ENCODE data around the gene LYRM9. TPM values are rescaled to one million over a fixed set of nuclear protein-coding genes. Genes with fewer than 3 reads are reported as not detected.
"Not testable (repeated sequence)": the region's sequence is repeated elsewhere in the genome, so short reads cannot be mapped to it uniquely, and the experiment has no call there.

Gene LYRM9
- total RNA-seq, 2 donors from 2014 or later: 9.1 to 11.6 TPM

DNA sequence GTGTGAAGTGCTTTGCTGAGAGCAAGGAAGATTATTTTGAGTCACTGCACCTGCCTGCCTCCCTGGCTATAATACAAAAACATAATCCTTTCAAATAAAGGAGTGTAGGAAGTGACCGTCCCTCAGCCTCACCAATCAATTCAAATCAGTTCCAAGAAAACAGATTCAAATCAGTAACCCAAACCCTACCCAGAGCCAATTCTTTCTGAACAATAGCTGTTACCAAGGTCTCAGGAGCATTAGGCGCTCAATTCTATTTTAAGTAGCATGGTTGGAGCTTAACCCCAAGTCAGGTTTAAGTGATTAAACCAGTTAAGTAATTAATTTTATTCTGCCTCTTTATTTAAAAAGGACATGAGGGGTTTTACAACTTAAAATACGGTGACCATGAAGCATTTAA lies 54.6 kb downstream of the LYRM9 start:
- not testable (repeated sequence) for DNase-seq; H3K36me3 Mint-ChIP-seq (ENCODE audit: low read depth); H3K4me3 Mint-ChIP-seq; H3K27me3 Mint-ChIP-seq; H3K9me3 ChIP-seq (ENCODE audit: control insufficient read depth, low read length, poor library complexity, severe bottlenecking); H3K4me1 Mint-ChIP-seq; ATAC-seq; H3K27ac Mint-ChIP-seq

DNA sequence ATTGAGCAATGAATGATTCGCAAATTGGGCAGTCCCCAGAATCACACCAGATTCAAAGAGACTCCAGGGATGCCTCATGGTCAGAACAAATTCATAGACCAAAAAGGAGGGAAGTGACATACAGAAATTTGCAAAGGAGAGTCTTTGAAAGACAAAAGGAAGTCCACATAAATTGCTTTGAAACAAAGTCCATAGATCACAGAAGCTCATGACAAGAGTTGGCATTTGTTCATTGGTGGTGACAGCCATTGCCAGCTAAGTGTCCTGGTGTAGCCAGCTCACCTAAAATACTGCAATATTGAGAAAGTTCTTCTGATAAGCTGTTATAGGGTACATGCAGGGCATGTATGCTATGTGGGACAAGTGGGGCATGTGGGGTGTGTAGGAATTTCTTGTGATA lies 55.4 kb downstream of the LYRM9 start:
- not testable (repeated sequence) for H3K9me3 ChIP-seq (ENCODE audit: control insufficient read depth, low read length, poor library complexity, severe bottlenecking); ATAC-seq; DNase-seq; H3K36me3 Mint-ChIP-seq (ENCODE audit: low read depth); H3K27ac Mint-ChIP-seq; H3K27me3 Mint-ChIP-seq; H3K4me1 Mint-ChIP-seq; H3K4me3 Mint-ChIP-seq

DNA sequence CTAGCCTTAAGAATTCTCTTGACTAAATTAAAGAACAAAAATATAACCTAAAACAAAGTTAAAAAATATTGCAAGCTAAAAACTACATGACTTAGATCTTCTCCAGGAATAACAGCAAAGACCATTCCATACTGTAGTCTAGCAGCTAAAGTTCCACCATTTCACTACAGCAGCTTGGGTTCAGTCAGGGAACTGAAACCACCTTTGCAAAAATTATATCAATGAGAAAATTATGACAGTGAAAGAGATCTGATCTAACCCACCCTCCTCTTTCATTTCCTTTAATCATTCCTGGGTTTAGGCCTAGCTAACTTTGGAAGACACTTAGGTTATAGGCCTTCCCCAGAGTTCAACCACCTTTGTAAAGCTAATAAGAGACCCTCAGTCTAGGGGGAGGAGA lies 56.5 kb downstream of the LYRM9 start:
- no peak overlapping the region for H3K27ac Mint-ChIP-seq
- no peaks in the 10 kb centered on the region for H3K9me3 ChIP-seq (ENCODE audit: control insufficient read depth, low read length, poor library complexity, severe bottlenecking)
- no peaks in the 10 kb centered on the region for H3K36me3 Mint-ChIP-seq (ENCODE audit: low read depth)
- DNase-seq: no peak
- ATAC-seq: no peak
- no peaks in the 10 kb centered on the region for H3K4me1 Mint-ChIP-seq
- no peak overlapping the region for H3K4me3 Mint-ChIP-seq
- H3K27me3 Mint-ChIP-seq: no peaks in the 10 kb centered on the region

DNA sequence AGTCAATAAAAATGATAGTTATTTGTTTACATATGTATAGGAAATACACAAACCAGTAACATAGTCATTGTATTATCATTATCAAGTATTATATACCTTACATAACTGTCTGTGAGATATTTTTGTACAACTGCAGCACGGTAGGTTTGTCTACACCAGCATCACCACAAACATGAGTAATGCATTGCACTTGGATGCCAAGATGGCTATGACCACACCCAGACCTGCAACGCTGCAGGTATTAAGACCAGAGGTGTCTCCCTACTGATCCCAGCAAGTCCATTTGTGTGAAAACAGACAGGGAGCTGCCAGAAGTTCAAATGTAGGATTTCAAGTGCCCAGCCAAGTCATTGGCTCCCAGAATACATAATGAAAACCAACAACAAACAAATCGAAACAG lies 58.6 kb downstream of the LYRM9 start:
- Mint-ChIP-seq H3K27me3 (no peaks in the 10 kb centered on the region), H3K36me3 (ENCODE audit: low read depth) (no peaks in the 10 kb centered on the region), H3K4me3 (no peak overlapping the region), H3K4me1 (no peaks in the 10 kb centered on the region), H3K27ac (no peak overlapping the region)
- DNase-seq: no peak
- H3K9me3 ChIP-seq (ENCODE audit: control insufficient read depth, low read length, poor library complexity, severe bottlenecking): no peaks in the 10 kb centered on the region
- ATAC-seq: no peak

DNA sequence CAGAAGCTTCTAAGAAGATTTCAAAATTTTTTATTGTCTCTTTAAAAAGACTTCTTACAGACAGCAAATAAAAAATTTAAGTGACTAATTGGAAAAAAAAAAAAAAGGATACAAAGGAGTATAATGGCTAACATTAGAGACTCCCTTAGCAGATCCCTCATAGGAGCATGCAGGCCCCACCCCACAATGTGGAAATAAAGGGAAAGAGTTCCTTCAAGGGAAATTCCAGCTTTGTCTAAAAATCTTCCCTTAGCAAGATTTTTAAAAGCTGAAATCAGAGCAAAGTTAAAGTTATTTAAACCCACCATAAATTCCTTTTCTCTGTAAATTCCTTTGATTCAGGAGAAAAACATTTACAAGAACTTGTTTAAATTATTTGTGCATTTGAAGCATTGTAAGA lies 60.3 kb downstream of the LYRM9 start:
- H3K27ac Mint-ChIP-seq: no peak overlapping the region
- DNase-seq: no peak

DNA sequence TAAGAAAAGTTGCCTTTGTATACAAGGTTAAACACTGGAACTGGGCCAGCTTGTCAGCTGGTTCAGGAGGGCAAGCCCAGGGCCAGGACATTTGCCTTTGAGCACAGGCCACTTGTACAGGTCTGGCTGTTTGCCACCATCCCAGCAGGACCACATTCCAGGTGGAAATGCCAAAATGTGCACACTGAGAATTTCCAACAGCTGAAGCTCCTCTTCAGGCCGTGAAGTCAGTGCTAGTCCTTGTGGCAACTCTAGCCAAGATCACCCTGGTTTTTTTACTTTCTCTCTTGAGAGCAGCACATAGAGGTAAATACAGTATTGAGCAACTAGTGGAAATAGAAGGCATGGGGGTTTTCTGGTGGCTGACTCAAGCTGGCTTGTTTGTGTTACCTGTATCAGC lies 63.3 kb downstream of the LYRM9 start:
- not testable (repeated sequence) for ATAC-seq; H3K27ac Mint-ChIP-seq; H3K36me3 Mint-ChIP-seq (ENCODE audit: low read depth); DNase-seq; H3K9me3 ChIP-seq (ENCODE audit: control insufficient read depth, low read length, poor library complexity, severe bottlenecking); H3K4me1 Mint-ChIP-seq; H3K4me3 Mint-ChIP-seq
- H3K27me3 Mint-ChIP-seq: peaks cover 15% of the 10 kb centered on the region

More for the DNA sequence above, 60.3 kb downstream of the LYRM9 start:
- H3K27me3 Mint-ChIP-seq: peaks cover under 1% of the 10 kb centered on the region
- no peak overlapping the region for H3K4me3 Mint-ChIP-seq
- no peaks in the 10 kb centered on the region for H3K36me3 Mint-ChIP-seq (ENCODE audit: low read depth)
- no peak for ATAC-seq
- no peaks in the 10 kb centered on the region for H3K4me1 Mint-ChIP-seq
- H3K9me3 ChIP-seq (ENCODE audit: control insufficient read depth, low read length, poor library complexity, severe bottlenecking): no peaks in the 10 kb centered on the region

DNA sequence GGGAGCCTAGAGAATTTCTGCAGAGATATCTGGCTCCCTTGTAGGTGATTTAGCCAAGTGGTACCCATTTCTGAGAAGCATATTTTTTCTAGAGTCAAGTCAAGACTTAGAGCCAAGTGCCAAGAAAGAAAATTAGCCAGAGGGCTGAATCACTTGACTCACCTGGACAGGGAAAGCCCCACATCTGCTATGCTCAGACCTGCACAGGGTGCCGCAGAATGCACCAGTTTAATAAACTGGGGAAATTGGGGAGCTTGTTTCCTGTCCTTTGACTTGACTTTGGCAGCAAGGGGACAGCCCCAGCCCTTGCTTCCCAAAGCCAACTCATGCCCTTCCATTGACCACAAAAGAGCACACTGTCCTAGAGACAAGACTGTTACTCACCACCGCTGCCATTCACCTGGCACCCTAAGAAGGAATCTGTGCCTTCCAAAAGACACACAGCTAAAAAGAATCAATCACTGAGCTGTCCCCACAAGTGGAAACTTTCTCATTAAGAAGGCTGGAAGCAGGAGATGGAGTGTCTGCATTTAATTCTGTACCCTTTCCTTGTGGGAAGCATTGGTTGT lies 63.9 kb downstream of the LYRM9 start:
- not testable (repeated sequence) for H3K36me3 Mint-ChIP-seq (ENCODE audit: low read depth); H3K27ac Mint-ChIP-seq; H3K4me1 Mint-ChIP-seq; DNase-seq; H3K4me3 Mint-ChIP-seq; ATAC-seq; H3K9me3 ChIP-seq (ENCODE audit: control insufficient read depth, low read length, poor library complexity, severe bottlenecking)
- peaks cover 15% of the 10 kb centered on the region for H3K27me3 Mint-ChIP-seq

Other genes starting within 250 kb of the LYRM9 start
- gene NOS2, start 92.8 kb downstream of the LYRM9 start, total RNA-seq: under 1 TPM in 1 of 2 donors, not detected in 1; 0.07 TPM
- gene NLK, start 149.3 kb upstream of the LYRM9 start, total RNA-seq: 10 to 100 TPM; 12.3 to 15.1 TPM